Tibial artery (tissue), 4 donors: Measurements from ENCODE around the gene PNPLA5.

ENCODE experiments used
- DNase-seq, 2 donors: peaks; one replicate each; pipeline ENCODE4 v3.0.0-alpha.2; 2019
- H3K27ac ChIP-seq, 2 donors: fragments of 200-600 bp; sonication (generic) in 1 of 2; 1 replicate in 1 of 2; 2 replicates in 1 of 2; pipeline ENCODE4 v1.5.1; 2018 to 2019; ENCODE audit warnings: mild to moderate bottlenecking in 1 of 2
- H3K27me3 ChIP-seq, 2 donors: fragments of 200-600 bp; sonication (generic) in 1 of 2; one replicate each; pipeline versions ENCODE4 v1.5.1 to v1.6.0; 2016 to 2019
- H3K36me3 ChIP-seq, 3 donors: fragments of 200-600 bp; sonication (generic) in 2 of 3; one replicate each; pipeline ENCODE4 v1.5.1; 2016 to 2019; ENCODE audit warnings: mild to moderate bottlenecking in 2 of 3
- H3K4me1 ChIP-seq, 4 donors: fragments of 200-600 bp; sonication (generic) in 2 of 4; 1 replicate in 3 of 4; 2 replicates in 1 of 4; pipeline ENCODE4 v1.5.1; 2016 to 2019
- H3K4me3 ChIP-seq, 2 donors: fragments of 200-600 bp; sonication (generic) in 1 of 2; 1 replicate in 1 of 2; 2 replicates in 1 of 2; pipeline ENCODE4 v1.5.1; 2018 to 2019; ENCODE audit warnings: mild to moderate bottlenecking in 2 of 2
- H3K9me3 ChIP-seq, 3 donors: fragments of 200-600 bp; sonication (generic) in 1 of 3; one replicate each; pipeline ENCODE4 v1.5.1; 2016 to 2019
- CTCF ChIP-seq, 2 experiments: fragments of 200-600 bp in 1 of 2; fragments of 450-650 bp in 1 of 2; IDR thresholded peaks; one replicate each; pipeline ENCODE4 v1.5.1; 2017 to 2019; ENCODE audit warnings: antibody characterized with exemption in 2 of 2, mild to moderate bottlenecking in 1 of 2, moderate library complexity in 1 of 2
- intact Hi-C: fragments of 100-400 bp; cut with DNase I; formaldehyde crosslinking; loops from one replicate; pipeline ENCODE4 v1.15.0; 2023; ENCODE audit warnings: low total_unique reads

PNPLA5 gene

DNA sequence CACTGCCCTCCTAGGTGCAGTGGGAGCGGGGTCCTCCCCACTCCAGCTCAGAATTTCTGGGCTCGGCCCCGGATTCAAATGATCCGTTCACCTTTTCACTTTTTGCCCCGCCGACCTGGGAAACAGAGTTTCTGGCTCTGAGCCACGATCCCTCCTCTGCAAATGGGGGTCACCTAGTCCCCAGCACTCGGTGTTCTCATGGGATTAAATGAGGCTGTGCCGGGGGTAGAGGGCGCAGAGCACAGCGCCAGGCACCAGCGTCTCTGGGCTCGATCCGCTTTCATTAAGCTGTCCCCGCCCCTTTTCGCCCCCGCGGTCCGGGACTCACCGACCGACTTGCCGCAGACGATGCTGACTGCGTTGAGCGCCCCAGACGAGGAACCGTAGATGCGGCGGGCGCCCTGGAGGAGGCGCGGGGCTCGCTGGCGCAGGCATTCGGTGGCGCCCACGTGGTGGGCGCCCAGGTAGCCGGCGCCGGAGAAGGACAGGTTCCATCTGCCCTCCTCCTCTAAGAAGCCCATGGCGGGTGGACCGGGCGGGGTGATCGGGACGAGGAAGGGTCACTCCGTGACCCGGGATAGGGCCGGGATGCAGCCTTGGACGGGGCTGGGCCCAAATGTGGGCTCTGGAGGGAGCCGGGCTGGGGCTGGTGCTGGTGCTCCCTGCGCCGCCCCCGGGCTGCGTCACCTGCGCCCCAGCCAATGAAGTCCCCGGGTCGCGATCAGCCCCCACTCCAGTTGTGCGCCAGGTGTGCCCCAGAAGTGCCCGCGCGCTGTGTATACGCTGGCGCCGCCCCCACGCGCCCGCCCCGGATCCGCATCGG, at the start of gene PNPLA5:
TSS of gene PNPLA5 (minus strand) at position 654 of the 823 bp plus-strand sequence. CDS start at position 521, 133 bp downstream.
- peaks cover 0 to 70% of the 10 kb centered on the region in 2 donors for H3K27me3 ChIP-seq
- no peaks in the 10 kb centered on the region for H3K36me3 ChIP-seq
- H3K4me1 ChIP-seq, result peaks cover 0 to 10% (median 9%) of the 10 kb centered on the region in 4 donors
- no peak for TF ChIP-seq CTCF (IDR thresholded peaks at IDR 0.05)
- intact Hi-C loops, result no loop called here
- no peak within 1 kb of the TSS for H3K4me3 ChIP-seq
- no peaks in the 10 kb centered on the region for H3K9me3 ChIP-seq
- no peak within 1 kb of the TSS for H3K27ac ChIP-seq
- DNase-seq, result no peak

DNA sequence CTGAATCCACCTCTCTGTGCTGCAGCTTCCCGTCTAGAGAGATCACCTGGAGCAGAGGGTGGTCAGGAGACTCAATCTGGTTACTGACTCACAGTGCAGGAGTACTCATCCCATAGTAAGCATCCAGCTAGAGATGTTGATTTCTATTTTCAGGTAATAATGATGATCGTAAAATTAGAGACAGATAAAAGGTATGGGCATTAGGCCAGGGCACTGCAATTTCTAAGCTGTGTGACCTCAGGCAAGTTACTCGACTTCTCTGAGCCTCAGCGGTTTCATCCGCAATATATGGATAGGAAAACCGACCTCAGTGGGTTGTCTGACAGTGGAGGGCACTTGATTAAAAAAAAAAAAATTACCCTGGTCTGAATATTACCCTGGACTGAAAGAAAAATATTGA, 49.6 kb upstream of the PNPLA5 start:
- Histone ChIP-seq H3K4me1 (no peaks in the 10 kb centered on the region), H3K9me3 (peaks cover 0 to 3% (median 0%) of the 10 kb centered on the region in 3 donors), H3K27ac (no peak overlapping the region), H3K36me3 (no peaks in the 10 kb centered on the region), H3K4me3 (no peak overlapping the region), H3K27me3 (peaks cover 0 to 24% of the 10 kb centered on the region in 2 donors)
- intact Hi-C loops, result no loop called here
- no peak for TF ChIP-seq CTCF (IDR thresholded peaks at IDR 0.05)
- no peak for DNase-seq

GRCh38 chr22:43931771-43932170, 40.0 kb upstream of the PNPLA5 start:
- no peak overlapping the region for H3K4me3 ChIP-seq
- no peak overlapping the region for H3K27ac ChIP-seq
- H3K4me1 ChIP-seq, result no peaks in the 10 kb centered on the region
- intact Hi-C loops, result no loop called here
- H3K9me3 ChIP-seq, result no peaks in the 10 kb centered on the region
- peaks cover 0 to 10% of the 10 kb centered on the region in 2 donors for H3K27me3 ChIP-seq
- TF ChIP-seq CTCF (IDR thresholded peaks at IDR 0.05), result no peak
- no peaks in the 10 kb centered on the region for H3K36me3 ChIP-seq
- DNase-seq, result no peak

- intact Hi-C loops, result no loop called here
- H3K4me3 ChIP-seq, result no peak overlapping the region
- peaks cover 0 to 13% (median 4%) of the 10 kb centered on the region in 4 donors for H3K4me1 ChIP-seq
- H3K27ac ChIP-seq, result no peak overlapping the region
- no peak for TF ChIP-seq CTCF (IDR thresholded peaks at IDR 0.05)
- no peaks in the 10 kb centered on the region for H3K9me3 ChIP-seq
- H3K27me3 ChIP-seq, result peaks cover 0 to 30% of the 10 kb centered on the region in 2 donors
- DNase-seq, result no peak
- H3K36me3 ChIP-seq, result no peaks in the 10 kb centered on the region
These were observed 37.1 kb upstream of the PNPLA5 start for GRCh38 chr22:43928908-43929307.

GRCh38 chr22:43928468-43928867, 36.7 kb upstream of the PNPLA5 start:
- Histone ChIP-seq H3K4me3 (no peak overlapping the region), H3K36me3 (no peaks in the 10 kb centered on the region), H3K27me3 (peaks cover 0 to 35% of the 10 kb centered on the region in 2 donors), H3K27ac (no peak overlapping the region), H3K4me1 (peaks cover 0 to 17% (median 8%) of the 10 kb centered on the region in 4 donors), H3K9me3 (no peaks in the 10 kb centered on the region)
- intact Hi-C loops, result no loop called here
- no peak for DNase-seq
- no peak for TF ChIP-seq CTCF (IDR thresholded peaks at IDR 0.05)
